Measurements from ENCODE around the gene TGFB2.

Gene TGFB2

GRCh38 chr1:218390618-218391017, 45.5 kb downstream of the TGFB2 start:
- no peaks in the 10 kb centered on the region for H3K36me3 ChIP-seq (ENCODE audit: insufficient read depth, low read length)
- H2AFZ ChIP-seq (ENCODE audit: low read depth, low read length): no peak overlapping the region
- no peak for DNase-seq
- ATAC-seq (ENCODE audit: insufficient read depth, low read depth): no peak
- H3K27me3 ChIP-seq (ENCODE audit: insufficient read depth, low read length, poor library complexity): no peaks in the 10 kb centered on the region
- no peak overlapping the region for H3K4me3 ChIP-seq (ENCODE audit: low read depth in 1 of 2, low read length in 2 of 2)
- TF ChIP-seq CTCF (IDR thresholded peaks at IDR 0.05; ENCODE audit: borderline replicate concordance, extremely low read depth, low read length, poor library complexity, severe bottlenecking) (no peak), EZH2 (IDR thresholded peaks at IDR 0.05; ENCODE audit: borderline replicate concordance, low read depth, low read length, severe bottlenecking) (no peak)
- no peaks in the 10 kb centered on the region for H3K4me1 ChIP-seq (ENCODE audit: insufficient read depth, low read length)
- H3K4me2 ChIP-seq (ENCODE audit: insufficient read depth, low read length): no peak overlapping the region
- no peaks in the 10 kb centered on the region for H4K20me1 ChIP-seq (ENCODE audit: insufficient read depth, low read length)
- no peaks in the 10 kb centered on the region for H3K9me3 ChIP-seq (ENCODE audit: insufficient read depth, low read length, severe bottlenecking)
- H3K79me2 ChIP-seq (ENCODE audit: insufficient read depth, low read length): no peaks in the 10 kb centered on the region
- H3K27ac ChIP-seq (ENCODE audit: low read length): no peak overlapping the region
- no peak overlapping the region for H3K9ac ChIP-seq (ENCODE audit: low read depth, low read length)

GRCh38 chr1:218392780-218393179, 47.6 kb downstream of the TGFB2 start:
- no peaks in the 10 kb centered on the region for H3K36me3 ChIP-seq (ENCODE audit: insufficient read depth, low read length)
- no peak overlapping the region for H3K4me3 ChIP-seq (ENCODE audit: low read depth in 1 of 2, low read length in 2 of 2)
- H2AFZ ChIP-seq (ENCODE audit: low read depth, low read length): no peak overlapping the region
- H3K9me3 ChIP-seq (ENCODE audit: insufficient read depth, low read length, severe bottlenecking): no peaks in the 10 kb centered on the region
- ATAC-seq (ENCODE audit: insufficient read depth, low read depth): no peak
- H3K4me1 ChIP-seq (ENCODE audit: insufficient read depth, low read length): no peaks in the 10 kb centered on the region
- no peaks in the 10 kb centered on the region for H3K79me2 ChIP-seq (ENCODE audit: insufficient read depth, low read length)
- H3K27me3 ChIP-seq (ENCODE audit: insufficient read depth, low read length, poor library complexity): no peaks in the 10 kb centered on the region
- TF ChIP-seq CTCF (IDR thresholded peaks at IDR 0.05; ENCODE audit: borderline replicate concordance, extremely low read depth, low read length, poor library complexity, severe bottlenecking): no peak
- no peak for TF ChIP-seq EZH2 (IDR thresholded peaks at IDR 0.05; ENCODE audit: borderline replicate concordance, low read depth, low read length, severe bottlenecking)
- no peak overlapping the region for H3K4me2 ChIP-seq (ENCODE audit: insufficient read depth, low read length)
- H4K20me1 ChIP-seq (ENCODE audit: insufficient read depth, low read length): no peaks in the 10 kb centered on the region
- DNase-seq: no peak
- H3K27ac ChIP-seq (ENCODE audit: low read length): no peak overlapping the region
- no peak overlapping the region for H3K9ac ChIP-seq (ENCODE audit: low read depth, low read length)

- no peaks in the 10 kb centered on the region for H3K4me1 ChIP-seq (ENCODE audit: insufficient read depth, low read length)
- no peaks in the 10 kb centered on the region for H3K36me3 ChIP-seq (ENCODE audit: insufficient read depth, low read length)
- no peak overlapping the region for H3K4me3 ChIP-seq (ENCODE audit: low read depth in 1 of 2, low read length in 2 of 2)
- ATAC-seq (ENCODE audit: insufficient read depth, low read depth) (no peak), DNase-seq (no peak)
- H4K20me1 ChIP-seq (ENCODE audit: insufficient read depth, low read length): no peaks in the 10 kb centered on the region
- no peak overlapping the region for H3K4me2 ChIP-seq (ENCODE audit: insufficient read depth, low read length)
- H3K27me3 ChIP-seq (ENCODE audit: insufficient read depth, low read length, poor library complexity): no peaks in the 10 kb centered on the region
- H2AFZ ChIP-seq (ENCODE audit: low read depth, low read length): no peak overlapping the region
- H3K9me3 ChIP-seq (ENCODE audit: insufficient read depth, low read length, severe bottlenecking): no peaks in the 10 kb centered on the region
- H3K79me2 ChIP-seq (ENCODE audit: insufficient read depth, low read length): no peaks in the 10 kb centered on the region
- no peak overlapping the region for H3K27ac ChIP-seq (ENCODE audit: low read length)
- no peak overlapping the region for H3K9ac ChIP-seq (ENCODE audit: low read depth, low read length)
- TF ChIP-seq CTCF (IDR thresholded peaks at IDR 0.05; ENCODE audit: borderline replicate concordance, extremely low read depth, low read length, poor library complexity, severe bottlenecking) (no peak), EZH2 (IDR thresholded peaks at IDR 0.05; ENCODE audit: borderline replicate concordance, low read depth, low read length, severe bottlenecking) (no peak)
These were observed 49.3 kb downstream of the TGFB2 start for GRCh38 chr1:218394416-218394815.

- no peaks in the 10 kb centered on the region for H3K27me3 ChIP-seq (ENCODE audit: insufficient read depth, low read length, poor library complexity)
- H2AFZ ChIP-seq (ENCODE audit: low read depth, low read length): no peak overlapping the region
- no peak overlapping the region for H3K9ac ChIP-seq (ENCODE audit: low read depth, low read length)
- ATAC-seq (ENCODE audit: insufficient read depth, low read depth) (no peak), DNase-seq (no peak)
- H3K36me3 ChIP-seq (ENCODE audit: insufficient read depth, low read length): no peaks in the 10 kb centered on the region
- H3K4me2 ChIP-seq (ENCODE audit: insufficient read depth, low read length): no peak overlapping the region
- no peaks in the 10 kb centered on the region for H3K4me1 ChIP-seq (ENCODE audit: insufficient read depth, low read length)
- TF ChIP-seq EZH2 (IDR thresholded peaks at IDR 0.05; ENCODE audit: borderline replicate concordance, low read depth, low read length, severe bottlenecking) (no peak), CTCF (IDR thresholded peaks at IDR 0.05; ENCODE audit: borderline replicate concordance, extremely low read depth, low read length, poor library complexity, severe bottlenecking) (no peak)
- H3K4me3 ChIP-seq (ENCODE audit: low read depth in 1 of 2, low read length in 2 of 2): no peak overlapping the region
- H3K79me2 ChIP-seq (ENCODE audit: insufficient read depth, low read length): no peaks in the 10 kb centered on the region
- no peak overlapping the region for H3K27ac ChIP-seq (ENCODE audit: low read length)
- no peaks in the 10 kb centered on the region for H3K9me3 ChIP-seq (ENCODE audit: insufficient read depth, low read length, severe bottlenecking)
- H4K20me1 ChIP-seq (ENCODE audit: insufficient read depth, low read length): no peaks in the 10 kb centered on the region
These were observed 49.9 kb downstream of the TGFB2 start for GRCh38 chr1:218394989-218395388.

All from DND-41 (cell line).